ENCODE results near the gene DYSF.
"Not testable (repeated sequence)": the region's sequence is repeated elsewhere in the genome, so short reads cannot be mapped to it uniquely, and the experiment has no call there.

The DYSF gene

DNA sequence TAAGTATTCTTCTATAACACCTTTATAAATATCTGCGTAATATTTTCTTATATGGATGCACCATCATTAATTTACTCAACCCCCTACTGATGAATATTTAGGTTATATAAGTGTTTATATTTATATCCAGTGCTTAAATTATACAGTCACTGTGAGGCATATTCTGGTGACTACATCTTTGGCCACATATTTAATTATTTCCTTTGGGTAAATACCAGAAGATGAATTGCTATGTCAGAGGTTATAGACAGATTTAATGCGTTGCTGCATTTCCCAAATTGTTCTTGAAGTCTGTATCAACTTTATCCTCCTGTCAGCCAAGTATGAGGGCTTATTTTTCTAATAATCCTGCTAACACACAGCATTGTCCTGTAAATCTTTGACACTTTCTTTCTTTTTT, 18.7 kb downstream of the DYSF start:
- no peak for DNase-seq (ENCODE audit: low read depth in 2 of 2)

DNA sequence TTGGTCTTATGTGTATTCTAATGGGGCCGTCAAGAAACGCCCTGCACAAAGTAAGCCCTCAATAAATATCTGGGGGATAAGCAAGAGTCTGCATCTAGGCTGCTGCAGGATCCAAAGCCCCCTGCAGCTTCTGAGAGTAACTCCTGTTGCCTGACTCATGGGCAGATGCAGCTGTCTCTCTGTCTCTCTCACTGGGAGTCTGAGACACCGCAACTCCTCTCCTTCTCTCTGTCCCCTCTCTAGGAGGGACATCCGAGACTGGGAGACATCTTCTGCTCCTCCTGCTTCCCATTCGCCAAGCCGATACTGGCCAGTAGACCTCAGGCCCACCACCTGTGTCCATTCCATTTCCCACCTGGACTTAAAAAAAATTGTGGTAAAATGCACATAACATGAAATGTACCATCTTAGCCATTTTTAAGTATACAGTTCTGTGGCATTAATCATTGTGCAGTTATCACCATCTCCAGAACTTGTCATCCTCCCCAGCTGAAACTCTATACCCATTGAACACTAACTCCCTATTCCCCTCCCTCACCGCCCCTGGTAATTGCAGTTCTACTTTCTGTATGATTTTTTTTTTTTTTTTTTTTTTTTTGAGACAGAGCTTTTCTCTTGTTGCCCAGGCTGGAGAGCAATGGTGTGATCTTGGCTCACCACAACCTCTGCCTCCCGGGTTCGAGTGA, 20.1 kb downstream of the DYSF start:
- no peak for DNase-seq (ENCODE audit: low read depth in 2 of 2)

DNA sequence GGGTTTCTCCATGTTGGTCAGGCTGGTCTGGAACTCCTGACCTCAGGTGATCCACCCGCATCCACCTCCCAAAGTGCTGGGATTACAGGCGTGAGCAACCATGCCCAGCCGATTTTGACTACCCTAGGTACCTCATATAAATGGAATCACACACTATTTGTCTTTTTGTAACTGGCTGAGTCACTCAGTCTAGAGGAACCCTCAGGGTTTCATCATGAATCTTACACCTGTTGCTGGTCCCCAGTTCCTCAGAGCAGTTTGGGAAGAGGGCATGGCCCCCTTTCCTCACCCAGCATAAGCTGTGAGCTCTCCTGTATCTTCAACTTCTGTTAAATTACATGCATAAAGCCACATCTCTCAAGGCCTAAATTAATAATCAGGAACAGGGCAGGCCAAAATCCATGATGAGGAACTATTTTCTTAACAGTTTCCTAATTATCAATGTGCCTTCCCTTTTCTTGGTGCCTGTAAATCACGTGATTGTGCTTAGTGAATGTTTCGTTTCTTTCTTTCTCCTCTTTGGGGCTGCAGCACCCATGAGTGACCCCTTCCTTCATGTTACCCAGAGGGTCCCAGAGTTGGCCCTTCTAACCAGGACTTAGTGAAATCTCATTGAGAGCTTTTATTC, 20.9 kb downstream of the DYSF start:
- DNase-seq (ENCODE audit: low read depth in 2 of 2) = no peak

DNA sequence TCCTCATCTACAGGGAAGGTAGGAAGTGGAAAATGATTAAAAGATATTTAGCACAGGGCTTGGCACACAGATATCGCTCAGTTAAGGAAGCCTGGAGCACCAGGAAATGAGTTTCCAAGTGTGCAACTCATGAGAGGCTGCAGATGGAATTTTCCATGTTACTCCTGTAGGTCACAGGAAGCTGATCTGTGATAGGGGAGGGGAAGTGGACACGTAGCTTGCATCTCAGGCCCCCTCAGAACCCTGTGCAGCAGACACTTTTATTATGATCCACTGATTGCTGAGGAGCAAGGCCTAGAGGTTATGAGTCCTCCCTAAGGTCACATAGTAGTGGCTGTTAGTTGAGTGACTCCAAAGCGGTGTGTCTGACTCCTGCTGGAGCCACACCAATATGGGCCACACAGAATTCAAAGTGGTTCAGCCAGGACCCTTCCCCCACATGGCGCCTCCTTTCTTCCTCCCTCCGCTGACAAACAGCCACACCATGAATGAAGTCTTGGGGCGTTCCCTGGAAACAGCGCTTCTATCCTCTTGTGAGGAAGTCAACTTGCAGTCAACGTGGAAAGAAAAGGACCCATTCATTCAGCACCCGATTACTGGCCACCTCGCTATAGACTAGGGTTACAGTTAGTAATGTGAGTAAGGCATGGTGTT, 21.5 kb downstream of the DYSF start:
- no peak for DNase-seq (ENCODE audit: low read depth in 2 of 2)

DNA sequence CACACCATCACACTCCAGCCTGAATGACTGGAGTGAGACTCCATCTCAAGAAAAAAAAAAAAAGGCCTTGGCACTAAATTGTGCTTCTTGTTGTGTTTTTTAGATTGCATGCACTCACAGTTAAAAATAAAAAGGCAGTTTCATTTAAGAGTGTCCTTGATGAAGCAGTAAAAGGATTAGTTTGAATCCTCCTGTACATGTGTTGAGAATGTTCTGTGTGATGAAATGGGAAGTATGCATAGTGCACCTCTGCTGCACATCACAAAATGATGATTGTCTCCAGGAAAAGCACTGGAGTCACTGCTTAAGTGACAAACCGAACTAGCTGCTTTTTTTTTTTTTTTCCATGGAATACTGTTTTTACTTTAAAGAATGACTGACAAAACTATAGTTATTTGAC, 23.1 kb downstream of the DYSF start:
- DNase-seq (ENCODE audit: low read depth in 2 of 2) = no peak

DNA sequence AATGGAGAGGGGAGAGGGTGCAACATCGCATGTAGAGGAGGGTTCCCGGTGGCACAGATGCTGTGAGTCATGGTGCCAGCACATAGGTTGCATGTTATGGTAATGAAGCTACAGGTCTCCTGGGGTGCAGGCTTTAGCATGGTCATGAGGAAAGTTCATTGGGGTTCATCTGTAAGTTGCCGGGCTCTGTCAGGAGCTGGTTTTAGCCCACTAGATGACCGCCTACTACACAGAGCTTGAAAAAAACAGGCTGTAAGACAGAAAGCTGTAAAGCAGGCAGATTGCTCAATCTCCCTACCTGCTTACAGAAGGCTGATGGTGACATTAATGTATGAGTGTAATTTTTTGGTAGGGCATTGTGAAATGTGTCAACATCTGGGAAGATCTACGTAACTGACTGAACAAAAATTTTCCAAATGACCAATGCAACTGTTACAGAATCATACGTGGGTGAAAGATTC, 23.9 kb downstream of the DYSF start:
- DNase-seq (ENCODE audit: low read depth in 2 of 2) = no peak

DNA sequence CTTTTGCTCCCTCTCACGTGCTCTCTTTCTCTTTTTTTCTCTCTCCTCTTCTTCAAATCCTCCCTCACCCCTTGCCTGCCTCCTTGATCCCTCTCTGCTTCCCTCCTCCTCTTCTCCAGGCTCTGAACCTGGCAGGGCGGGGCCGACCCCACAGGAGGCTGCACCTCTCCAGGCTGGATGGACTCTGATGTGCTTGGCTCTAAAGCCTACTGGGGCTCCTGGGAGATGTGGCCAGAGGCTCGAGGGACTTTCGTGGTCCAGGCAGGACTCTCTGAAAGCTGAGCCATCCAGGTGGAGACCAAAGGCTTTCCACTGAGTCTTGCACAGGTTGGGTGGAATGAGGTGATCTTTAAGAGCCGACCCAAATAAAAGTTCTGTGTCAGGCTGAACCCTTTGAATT, 25.4 kb downstream of the DYSF start:
- no peak for DNase-seq (ENCODE audit: low read depth in 2 of 2)

DNA sequence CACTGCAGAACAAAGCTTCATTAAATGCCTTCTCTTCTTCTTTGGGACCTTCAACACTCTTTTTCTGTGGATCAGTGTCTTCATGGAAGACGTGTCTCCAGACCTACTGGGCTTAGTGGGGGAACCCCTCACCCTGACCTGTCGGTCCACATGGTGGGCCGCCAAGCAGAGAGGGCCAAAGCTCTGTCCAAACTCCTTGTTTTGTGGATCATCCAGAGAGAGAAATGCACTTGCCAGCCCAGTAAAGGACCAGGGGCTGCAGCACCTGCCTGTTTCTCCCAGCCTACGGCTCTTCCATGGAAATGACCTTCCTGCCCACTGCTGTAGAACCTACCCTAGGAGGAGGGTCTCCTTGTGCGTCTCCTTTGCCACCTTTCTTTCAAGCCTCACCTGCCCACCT, 25.9 kb downstream of the DYSF start:
- no peak for DNase-seq (ENCODE audit: low read depth in 2 of 2)

DNA sequence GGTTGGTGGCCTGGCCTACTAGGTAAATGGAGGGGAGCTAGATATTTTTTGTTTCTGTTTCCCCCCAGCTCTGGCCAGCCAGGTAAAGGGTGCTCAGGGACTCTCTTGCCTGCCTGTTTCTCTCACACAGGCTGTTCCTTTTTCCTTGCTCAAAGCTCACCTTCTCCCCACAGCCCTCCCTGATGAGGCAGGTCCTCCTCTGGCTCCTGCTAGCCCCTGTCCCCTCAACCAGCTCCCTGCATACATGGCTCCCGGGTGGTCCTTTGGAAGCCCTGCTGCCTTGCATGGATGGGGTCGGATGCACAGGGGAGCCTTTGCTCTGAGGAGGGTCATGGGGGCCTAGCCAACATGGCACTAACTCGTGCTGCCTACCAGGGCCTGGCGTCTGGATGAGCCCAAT, 27.8 kb downstream of the DYSF start:
- no peak for DNase-seq (ENCODE audit: low read depth in 2 of 2)

DNA sequence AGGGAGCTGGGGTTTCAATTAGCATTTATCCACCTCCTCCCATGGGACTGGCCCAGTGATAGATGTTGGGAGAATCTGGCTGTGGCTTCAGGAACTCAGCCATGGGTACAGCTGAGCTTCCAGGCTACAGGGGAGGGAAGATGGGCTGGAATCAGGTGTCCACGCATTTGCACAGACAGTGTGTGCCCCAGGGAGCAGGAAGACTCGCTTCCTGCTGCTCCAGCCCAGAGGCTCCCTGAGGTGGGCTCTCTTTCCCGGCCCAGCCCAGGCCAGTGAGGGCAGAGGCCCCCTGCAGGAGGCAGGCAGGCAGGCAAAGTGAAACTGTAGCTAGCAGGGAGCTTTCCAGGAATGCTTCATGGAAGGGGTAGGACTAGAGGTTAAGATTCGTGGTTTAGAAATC, 28.7 kb downstream of the DYSF start:
- no peak for DNase-seq (ENCODE audit: low read depth in 2 of 2)

DNA sequence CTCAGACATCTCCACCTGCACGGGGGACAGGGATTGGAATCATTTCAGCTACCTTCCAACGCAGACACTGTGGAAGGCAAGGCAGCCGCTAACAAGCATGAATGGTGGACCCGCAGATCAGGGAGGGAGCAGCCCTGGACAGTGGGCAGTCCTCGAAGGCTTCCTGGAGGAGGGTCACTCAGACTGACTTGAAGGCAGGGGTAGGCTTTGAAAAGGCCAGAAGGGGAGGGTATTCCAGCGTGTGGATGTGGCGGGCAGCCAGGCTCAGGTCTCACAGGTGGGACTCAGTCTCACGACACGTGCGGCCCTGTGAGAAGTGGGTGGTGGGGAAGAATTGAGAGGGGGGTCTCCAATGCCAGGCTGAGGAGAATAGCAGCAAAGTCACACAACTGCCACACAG, 29.9 kb downstream of the DYSF start:
- DNase-seq (ENCODE audit: low read depth in 2 of 2) = no peak

DNA sequence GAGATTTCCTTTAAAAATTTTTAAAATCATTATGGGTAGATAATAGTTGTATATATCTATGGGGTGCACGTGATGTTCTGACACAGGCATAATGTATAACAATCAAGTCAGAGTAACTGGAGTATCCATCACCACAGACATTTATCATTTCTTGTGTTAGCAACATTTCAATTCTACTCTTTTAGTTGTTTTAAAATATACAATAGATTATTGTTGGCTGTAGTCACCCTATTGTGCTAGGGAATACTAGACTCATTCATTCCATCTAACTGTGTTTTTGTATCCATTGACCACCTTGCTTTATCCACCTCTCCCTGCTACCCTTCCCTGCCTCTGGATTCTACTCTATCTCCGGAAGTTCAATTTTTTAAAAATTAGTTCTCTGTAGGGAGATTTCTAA, 31.0 kb downstream of the DYSF start:
- DNase-seq (ENCODE audit: low read depth in 2 of 2) = no peak

DNA sequence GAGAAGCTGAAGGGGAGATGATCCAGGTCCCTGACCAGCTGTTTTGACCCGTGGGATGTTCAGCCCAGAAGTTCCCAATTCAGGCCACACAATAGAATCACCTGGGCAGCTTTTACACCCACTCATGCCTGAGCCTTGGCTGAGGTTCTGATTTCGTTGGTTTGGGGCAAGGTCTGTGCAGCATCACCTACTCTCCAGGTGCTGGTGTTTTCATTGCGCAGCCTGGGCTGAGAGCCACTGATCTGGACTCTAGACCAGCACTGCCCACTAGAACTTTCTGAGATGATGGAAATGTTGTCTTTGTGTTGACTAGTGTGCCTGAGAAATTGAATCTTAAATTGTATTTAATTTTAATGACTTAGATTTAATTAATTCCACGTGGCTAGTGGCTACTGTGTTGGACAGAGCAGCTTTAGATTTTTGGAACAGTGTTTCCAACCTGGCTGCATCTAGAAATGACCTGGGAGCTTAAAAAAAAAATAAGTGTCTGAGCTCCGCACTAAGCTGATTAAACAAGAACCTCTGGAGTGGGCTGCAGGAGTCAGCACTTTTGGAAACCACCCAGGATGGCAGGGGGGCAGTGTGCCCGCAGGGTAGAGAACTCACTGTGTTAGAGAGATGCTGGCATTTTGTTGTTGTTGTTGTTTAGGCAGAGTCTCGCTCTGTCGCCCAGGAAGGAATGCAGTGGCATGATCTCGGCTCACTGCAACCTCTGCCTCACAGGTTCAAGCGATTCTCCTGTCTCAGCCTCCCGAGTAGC, 33.7 kb downstream of the DYSF start:
- DNase-seq (ENCODE audit: low read depth in 2 of 2) = no peak

DNA sequence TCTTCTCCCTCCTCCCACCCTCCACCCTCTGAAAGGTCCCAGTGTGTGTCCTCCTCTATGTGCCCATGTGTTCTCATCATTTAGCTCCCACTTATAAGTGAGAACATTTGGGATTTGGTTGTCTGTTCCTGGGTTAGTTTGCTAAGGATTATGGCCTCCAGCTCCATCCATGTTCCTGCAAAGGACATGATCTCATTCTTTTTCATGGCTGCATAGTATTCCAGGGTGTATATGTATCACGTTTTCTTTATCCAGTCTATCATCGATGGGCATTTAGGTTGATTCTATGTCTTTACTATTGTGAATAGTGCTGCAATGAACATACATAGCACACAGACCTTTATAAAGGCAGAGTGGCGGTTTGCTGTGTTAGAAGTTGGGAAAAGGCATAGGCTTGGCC, 38.2 kb downstream of the DYSF start:
- DNase-seq (ENCODE audit: low read depth in 2 of 2) = not testable (repeated sequence)

DNA sequence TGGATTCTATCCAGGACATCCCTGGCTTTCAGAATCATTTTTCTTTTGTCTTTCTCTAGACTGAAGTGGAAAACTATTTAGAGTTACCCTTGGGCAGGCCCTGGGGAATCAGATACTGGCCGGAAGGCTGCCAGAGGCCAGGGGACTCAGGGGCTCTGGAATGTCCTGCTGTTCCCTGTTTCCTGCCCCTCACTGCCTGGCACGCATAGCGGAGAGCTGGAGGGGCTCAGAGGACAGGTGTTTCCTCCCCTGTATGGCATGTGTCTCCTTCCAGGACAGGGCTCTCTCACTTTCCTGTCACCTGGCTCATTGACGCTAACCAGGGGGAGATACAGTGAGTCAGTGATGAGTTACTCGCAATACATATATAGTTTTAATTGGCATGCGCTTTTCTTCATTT, 38.8 kb downstream of the DYSF start:
- DNase-seq (ENCODE audit: low read depth in 2 of 2) = no peak

DNA sequence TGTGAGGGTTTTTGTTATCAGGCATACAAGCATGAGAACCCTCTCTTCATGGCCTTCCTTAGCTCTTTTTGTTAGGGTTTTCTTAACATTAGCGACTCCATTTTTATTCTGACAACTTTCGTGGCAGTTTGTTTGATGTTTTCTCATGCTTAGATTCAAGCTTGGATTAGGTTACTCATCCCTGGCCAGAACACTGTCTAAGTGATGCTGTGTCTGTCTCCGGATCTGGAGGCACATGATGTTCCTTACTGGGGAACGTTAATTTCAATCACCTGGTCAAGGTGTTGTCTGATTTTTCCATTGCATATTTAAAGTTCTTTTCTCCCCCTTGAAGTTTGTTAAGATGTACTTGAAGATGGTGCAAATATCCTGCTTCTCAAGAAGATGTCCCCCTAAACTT, 40.7 kb downstream of the DYSF start:
- DNase-seq (ENCODE audit: low read depth in 2 of 2) = no peak

DNA sequence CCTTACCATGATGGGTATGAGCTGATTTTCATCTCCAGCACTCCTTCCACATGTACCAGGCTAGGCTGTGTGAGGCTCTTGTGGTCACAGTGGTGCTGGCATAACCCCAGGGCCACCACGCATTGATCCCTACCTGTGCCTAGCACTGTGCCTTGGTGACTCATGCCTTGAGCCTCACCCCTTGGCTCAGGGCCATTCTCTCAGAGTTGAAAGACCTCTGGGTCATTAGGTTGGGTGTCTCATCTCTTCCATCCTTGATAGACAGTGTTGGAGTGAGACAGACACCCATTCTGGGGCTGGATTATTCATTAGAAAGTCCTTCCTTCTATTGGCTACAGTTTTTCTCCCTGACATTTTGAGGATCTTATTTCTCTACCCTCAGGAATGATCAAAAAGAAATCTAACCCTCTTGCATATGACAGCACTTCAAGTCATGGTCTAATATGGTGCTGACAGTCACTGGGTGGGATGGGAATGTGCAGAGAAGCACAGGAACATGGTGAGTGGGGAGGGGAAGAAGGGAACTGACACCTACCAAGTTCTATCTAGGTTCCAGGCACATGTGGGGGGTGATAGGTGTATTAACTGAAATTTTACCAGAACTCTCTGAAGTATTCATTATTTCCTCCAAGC, 41.3 kb downstream of the DYSF start:
- no peak for DNase-seq (ENCODE audit: low read depth in 2 of 2)

DNA sequence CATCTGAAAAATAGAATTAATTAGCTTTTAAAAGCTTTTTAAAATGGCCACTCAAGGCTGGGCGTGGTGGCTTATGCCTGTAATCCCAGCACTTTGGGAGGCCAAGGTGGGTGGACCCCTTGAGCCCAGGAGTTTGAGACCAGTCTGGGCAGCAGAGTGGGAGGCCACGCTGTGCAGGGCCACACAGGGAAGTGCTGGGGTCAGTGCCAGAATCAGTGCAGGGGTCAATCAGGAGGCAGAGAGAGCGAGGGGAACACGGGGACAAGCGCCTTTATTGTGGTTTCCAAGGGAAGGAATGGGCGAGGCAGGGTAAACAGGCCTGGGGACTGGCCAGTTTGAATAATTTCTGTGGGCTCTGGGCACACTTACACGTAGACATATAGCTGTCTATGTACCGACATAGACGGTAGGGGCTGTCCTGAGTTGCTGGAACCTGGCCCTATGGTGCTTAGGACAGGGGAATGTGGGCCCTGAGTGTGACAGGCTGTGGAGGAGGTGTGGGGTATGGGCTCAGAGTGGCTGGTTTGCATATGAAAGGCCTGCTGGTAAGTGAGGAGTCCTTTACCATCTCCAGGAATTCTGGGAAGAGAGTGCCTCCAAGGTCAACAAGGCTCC, 42.9 kb downstream of the DYSF start:
- no peak for DNase-seq (ENCODE audit: low read depth in 2 of 2)

DNA sequence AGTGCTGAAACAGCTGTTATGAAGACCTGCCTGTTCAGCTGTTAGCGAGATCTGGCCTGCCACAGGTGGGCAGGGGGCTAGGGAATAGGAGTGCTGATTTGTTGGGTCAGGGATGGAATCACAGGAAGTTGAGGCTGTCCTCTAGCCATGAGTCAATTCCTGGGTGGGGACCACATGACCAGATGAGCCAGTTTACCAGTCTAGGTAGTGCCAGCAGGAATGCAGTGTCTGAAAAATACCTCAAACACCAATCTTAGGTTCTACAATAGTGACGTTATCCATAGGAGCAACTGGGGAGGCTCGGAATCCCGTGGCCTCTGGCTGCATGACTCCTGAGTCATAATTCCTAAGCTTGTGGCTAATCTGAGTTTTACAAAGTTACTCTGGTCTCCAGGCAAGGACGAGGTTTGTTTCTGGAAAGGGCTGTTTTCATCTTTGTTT, 44.9 kb downstream of the DYSF start:
- no peak for DNase-seq (ENCODE audit: low read depth in 2 of 2)

DNA sequence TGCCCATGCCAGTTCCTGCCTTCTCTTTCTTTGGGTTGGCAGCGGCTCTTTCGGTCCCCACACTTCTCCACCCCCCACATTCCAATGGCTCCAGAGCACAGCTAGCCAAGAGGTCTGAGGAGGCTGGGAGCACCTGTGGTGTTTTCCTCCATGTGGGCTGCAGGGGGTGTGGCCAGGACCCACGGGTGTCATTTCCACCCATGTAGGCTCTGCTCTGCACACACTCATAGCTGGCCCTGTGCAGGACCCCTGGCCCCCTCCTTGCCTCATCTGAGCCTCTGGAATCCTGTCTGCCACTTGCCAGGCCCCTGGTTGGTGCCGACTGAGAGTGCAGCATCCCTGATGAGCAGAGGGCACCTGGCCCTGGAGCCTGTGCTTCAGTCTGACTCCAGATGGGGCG, 46.3 kb downstream of the DYSF start:
- DNase-seq (ENCODE audit: low read depth in 2 of 2) = no peak

DNA sequence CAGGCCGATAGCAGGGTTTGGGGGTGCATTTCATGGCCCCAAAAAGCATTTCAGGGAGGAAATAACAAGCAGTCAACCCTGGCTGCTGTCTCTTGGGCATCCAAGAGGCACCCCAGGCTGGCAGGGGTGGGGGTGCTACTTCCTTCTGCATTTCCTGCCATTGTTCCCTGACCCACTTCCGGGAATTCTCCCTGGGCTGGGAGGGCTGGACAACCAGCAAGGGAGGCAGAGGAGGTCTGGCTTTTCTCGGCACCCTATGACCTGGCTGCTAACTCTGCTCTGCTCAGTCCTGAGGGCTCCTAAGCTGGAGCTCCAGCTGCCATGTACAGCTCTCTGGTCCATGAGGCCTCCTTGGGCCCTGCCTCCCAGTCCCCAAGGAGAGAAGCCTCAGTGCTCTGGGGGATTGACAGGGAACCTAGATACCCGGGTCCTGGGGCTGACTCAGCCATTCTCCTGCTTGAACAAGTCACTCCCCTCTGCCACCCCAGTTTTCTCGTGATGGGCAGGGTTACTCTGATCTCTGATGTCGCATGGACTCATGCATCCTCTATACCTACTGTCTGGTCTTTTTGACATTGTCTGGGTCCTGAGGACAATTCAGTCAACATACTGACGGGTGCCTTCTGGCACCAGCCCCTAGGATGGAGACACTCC, 47.2 kb downstream of the DYSF start:
- no peak for DNase-seq (ENCODE audit: low read depth in 2 of 2)
